Skeletal muscle satellite cell (primary cell): ENCODE measurements around the gene TMED9.
"Not testable (repeated sequence)": the region's sequence is repeated elsewhere in the genome, so short reads cannot be mapped to it uniquely, and the experiment has no call there.

ENCODE experiments used
- H3K27me3 ChIP-seq: 2 replicates; pipeline ENCODE4 v1.7.0; 2013; ENCODE audit warnings: low read length; ENCODE audit not compliant: control insufficient read depth, insufficient read depth
- H3K36me3 ChIP-seq: 2 replicates; pipeline ENCODE4 v1.7.0; 2013; ENCODE audit warnings: mild to moderate bottlenecking, control low read depth, low read length; ENCODE audit not compliant: insufficient read depth
- H3K4me1 ChIP-seq: 2 replicates; pipeline ENCODE4 v1.7.0; 2013; ENCODE audit warnings: low read length; ENCODE audit not compliant: control insufficient read depth, insufficient read depth
- H3K4me2 ChIP-seq: 2 replicates; pipeline ENCODE4 v1.7.0; 2013; ENCODE audit warnings: mild to moderate bottlenecking, low read length
- H3K4me3 ChIP-seq: 2 replicates; pipeline ENCODE4 v1.7.0; 2013; ENCODE audit warnings: low read length
- H3K9ac ChIP-seq: 2 replicates; pipeline ENCODE4 v1.7.0; 2013; ENCODE audit warnings: mild to moderate bottlenecking, low read depth, low read length, moderate library complexity
- H3K9me3 ChIP-seq: replicated peaks from 2 replicates; pipeline ENCODE4 v1.7.0; 2013; ENCODE audit warnings: mild to moderate bottlenecking, control low read depth, low read length

Gene TMED9

GRCh38 chr5:177645462-177645861 is 53.5 kb downstream of the TMED9 start:
- not testable (repeated sequence) for H3K36me3 ChIP-seq, H3K4me3 ChIP-seq, H3K27me3 ChIP-seq, H3K9me3 ChIP-seq, H3K4me2 ChIP-seq, H3K9ac ChIP-seq, H3K4me1 ChIP-seq
